ENCODE measurements around the gene FARP1. TPM values are rescaled to one million over a fixed set of nuclear protein-coding genes. Genes with fewer than 3 reads are reported as not detected.

FARP1 gene
- total and polyA plus RNA-seq, 8 donors = 11.6 to 319 (median 70.3) TPM

DNA sequence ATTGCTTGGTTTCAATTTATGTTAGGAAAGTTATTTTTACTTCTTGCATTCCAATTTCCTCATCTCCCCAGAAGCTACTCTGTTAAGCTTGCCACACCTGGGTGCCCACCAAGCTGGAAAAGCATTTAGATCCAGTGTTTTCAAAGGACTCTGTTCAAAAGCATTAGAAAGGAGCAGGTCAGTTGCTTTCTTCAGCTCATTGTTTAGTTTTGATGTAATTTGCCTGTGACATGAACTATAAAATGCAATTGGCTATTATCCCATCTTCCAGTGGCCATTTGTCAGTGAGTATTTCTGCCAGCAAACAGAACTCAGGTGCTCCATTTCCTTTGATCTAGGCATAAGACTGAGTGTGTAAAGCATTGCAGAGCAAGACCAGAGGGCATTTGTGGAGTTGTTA, 80.8 kb downstream of the FARP1 start:
- peaks cover 38 to 57% (median 50%) of the 10 kb centered on the region in 4 donors for H3K4me1 ChIP-seq
- no peaks in the 10 kb centered on the region for H3K9me3 ChIP-seq
- peak overlapping the region; percentile 58 to 75 (median 72) for H3K27ac ChIP-seq
- no peaks in the 10 kb centered on the region for H3K36me3 ChIP-seq
- H3K4me3 ChIP-seq = no peak overlapping the region
- H3K27me3 ChIP-seq = no peaks in the 10 kb centered on the region
- intact Hi-C loops (cut with DNase I; ENCODE audit: low total_unique reads) = no loop called here
- no peak for DNase-seq
- TF ChIP-seq, protein P1, sequence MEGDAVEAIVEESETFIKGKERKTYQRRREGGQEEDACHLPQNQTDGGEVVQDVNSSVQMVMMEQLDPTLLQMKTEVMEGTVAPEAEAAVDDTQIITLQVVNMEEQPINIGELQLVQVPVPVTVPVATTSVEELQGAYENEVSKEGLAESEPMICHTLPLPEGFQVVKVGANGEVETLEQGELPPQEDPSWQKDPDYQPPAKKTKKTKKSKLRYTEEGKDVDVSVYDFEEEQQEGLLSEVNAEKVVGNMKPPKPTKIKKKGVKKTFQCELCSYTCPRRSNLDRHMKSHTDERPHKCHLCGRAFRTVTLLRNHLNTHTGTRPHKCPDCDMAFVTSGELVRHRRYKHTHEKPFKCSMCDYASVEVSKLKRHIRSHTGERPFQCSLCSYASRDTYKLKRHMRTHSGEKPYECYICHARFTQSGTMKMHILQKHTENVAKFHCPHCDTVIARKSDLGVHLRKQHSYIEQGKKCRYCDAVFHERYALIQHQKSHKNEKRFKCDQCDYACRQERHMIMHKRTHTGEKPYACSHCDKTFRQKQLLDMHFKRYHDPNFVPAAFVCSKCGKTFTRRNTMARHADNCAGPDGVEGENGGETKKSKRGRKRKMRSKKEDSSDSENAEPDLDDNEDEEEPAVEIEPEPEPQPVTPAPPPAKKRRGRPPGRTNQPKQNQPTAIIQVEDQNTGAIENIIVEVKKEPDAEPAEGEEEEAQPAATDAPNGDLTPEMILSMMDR (IDR thresholded peaks at IDR 0.05) = no peak
- TF ChIP-seq POLR2AphosphoS5 (IDR thresholded peaks at IDR 0.05) = peak in 2 of 3 donors; percentile 36 to 39

DNA sequence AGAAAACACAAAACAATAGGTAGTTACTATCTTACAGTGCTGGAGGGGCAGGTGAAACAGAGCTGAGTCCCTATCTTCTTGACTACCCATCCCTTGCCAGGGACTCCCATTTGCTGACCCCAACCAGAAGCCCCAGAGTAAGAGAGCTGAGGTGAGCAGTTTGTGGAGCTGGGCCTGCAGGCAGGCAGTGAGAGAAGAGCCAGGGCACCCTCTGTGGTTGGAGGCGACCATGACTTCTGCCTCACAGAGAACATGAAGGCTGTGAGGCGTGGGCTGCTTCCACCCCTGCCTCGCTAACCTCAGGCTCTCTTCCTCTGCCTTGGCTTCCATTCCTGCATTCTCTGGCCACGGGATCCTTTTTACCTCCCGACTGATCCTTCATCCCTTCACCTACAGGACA, 81.7 kb downstream of the FARP1 start:
- Histone ChIP-seq H3K4me1 (peaks cover 38 to 59% (median 49%) of the 10 kb centered on the region in 4 donors), H3K27me3 (no peaks in the 10 kb centered on the region), H3K9me3 (no peaks in the 10 kb centered on the region), H3K36me3 (no peaks in the 10 kb centered on the region), H3K4me3 (no peak overlapping the region), H3K27ac (peak overlapping the region in 1 of 5 donors; percentile 72)
- intact Hi-C loops (cut with DNase I; ENCODE audit: low total_unique reads) = no loop called here
- no peak for DNase-seq
- TF ChIP-seq POLR2AphosphoS5 (IDR thresholded peaks at IDR 0.05) = no peak
- no peak for TF ChIP-seq EP300 (IDR thresholded peaks at IDR 0.05)
- TF ChIP-seq, protein P1 (IDR thresholded peaks at IDR 0.05) = no peak
- TF ChIP-seq POLR2A (IDR thresholded peaks at IDR 0.05) = no peak
- WGBS, 5 donors = 80 to 96% (median 90%) methylated on average over 5 of the region's 5 CpGs

DNA sequence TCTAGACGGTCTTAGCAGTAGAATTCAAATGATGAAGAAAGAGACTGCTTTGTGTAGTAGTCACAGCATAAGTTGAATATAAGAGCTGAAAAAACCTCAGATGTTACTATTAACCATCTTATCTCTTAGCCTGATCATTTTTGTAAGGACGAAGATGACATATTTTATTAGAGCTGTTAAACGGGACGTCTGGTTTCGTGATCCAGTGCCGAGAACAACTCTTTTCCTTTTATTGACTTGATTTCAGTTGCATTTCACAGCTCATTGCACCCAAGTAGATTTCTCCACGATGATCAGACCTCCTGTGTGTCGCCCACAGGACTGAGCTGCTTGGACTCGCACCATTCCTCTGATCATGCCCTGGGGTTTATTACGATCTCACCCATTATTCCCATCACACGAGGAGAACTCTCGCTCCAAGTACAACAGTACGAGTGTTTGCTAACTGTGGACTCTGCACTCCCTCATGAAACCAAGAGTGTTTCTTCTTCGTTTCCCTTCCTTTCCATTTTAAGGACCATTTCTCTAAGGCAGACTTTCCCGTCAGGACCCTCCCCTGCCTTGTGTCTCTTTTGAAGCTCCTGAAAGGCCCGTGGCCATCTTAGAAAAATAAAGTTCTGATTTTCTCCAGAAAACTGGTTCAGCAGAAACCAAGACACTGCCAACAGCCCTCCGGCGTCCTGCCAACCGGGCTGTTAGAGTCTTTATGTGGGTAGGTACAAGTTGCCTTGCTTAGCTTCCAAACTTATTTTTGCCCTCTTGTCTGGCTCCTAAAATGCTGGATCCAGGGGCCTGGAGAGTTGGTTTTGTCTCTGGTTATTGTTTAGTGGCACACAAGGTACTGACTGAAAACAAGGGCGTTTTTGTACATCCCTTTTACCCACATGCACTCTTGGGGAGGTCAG, 82.4 kb downstream of the FARP1 start:
- Histone ChIP-seq H3K27me3 (no peaks in the 10 kb centered on the region), H3K36me3 (no peaks in the 10 kb centered on the region), H3K4me3 (no peak overlapping the region), H3K27ac (peak overlapping the region in 1 of 5 donors; percentile 72), H3K4me1 (peaks cover 31 to 52% (median 41%) of the 10 kb centered on the region in 4 donors), H3K9me3 (no peaks in the 10 kb centered on the region)
- TF ChIP-seq, protein P1 (IDR thresholded peaks at IDR 0.05) = no peak
- no peak for TF ChIP-seq POLR2A (IDR thresholded peaks at IDR 0.05)
- WGBS, 5 donors = 79 to 87% (median 86%) methylated on average over 20 of the region's 20 CpGs
- no peak for DNase-seq
- intact Hi-C loops (cut with DNase I; ENCODE audit: low total_unique reads) = no loop called here

DNA sequence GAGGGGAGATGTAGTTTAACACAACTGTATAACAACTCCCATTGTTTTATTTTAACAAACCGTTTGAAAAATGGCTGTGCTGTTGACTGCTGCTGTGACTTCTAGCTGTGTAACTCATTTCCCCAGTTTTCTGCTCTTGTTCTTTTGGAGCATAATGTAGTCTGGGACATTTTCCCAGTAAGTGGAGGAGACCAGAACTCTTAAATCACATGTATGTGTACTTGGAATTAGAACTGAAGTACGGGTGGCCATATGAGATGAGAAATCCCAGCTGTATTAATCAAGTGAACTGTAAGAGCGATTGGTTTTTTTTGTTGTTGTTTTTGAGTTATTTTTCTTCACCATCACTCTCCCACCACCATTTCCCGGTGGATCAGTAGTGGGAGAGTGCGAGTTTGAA, 83.6 kb downstream of the FARP1 start:
- TF ChIP-seq POLR2A (IDR thresholded peaks at IDR 0.05) (no peak), EP300 (IDR thresholded peaks at IDR 0.05) (no peak), POLR2AphosphoS5 (IDR thresholded peaks at IDR 0.05) (no peak)
- TF ChIP-seq, protein P1 (IDR thresholded peaks at IDR 0.05) = no peak
- intact Hi-C loops (cut with DNase I; ENCODE audit: low total_unique reads) = no loop called here
- no peaks in the 10 kb centered on the region for H3K36me3 ChIP-seq
- H3K27me3 ChIP-seq = no peaks in the 10 kb centered on the region
- H3K4me3 ChIP-seq = no peak overlapping the region
- peak in 1 of 2 donors; percentile 78 for DNase-seq
- 70 to 88% (median 81%) methylated on average over 5 of the region's 5 CpGs for WGBS, 5 donors
- H3K27ac ChIP-seq = no peak overlapping the region
- peaks cover 19 to 40% (median 29%) of the 10 kb centered on the region in 4 donors for H3K4me1 ChIP-seq
- H3K9me3 ChIP-seq = no peaks in the 10 kb centered on the region
